ENCODE results near the gene UACA.

DNA sequence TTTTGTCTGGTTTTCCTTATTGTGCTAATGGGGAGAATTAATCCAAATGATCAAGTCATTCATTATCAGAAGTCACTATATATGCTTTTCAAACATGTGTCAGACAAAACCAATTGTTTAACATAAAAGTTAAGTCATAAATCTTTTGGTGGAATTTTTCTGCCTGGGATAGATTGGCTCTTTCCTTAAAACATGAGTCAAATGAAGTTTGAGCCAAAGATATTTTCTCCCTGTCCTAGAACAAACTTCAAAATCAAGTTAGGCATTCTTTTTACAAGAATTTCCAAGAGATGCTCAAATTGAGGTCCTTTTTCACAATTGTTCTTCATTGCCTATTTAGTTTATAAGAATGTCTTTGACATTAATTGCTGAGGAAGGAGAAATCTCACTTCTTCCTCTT, 138.3 kb downstream of the UACA start:
- TF ChIP-seq, protein P1, sequence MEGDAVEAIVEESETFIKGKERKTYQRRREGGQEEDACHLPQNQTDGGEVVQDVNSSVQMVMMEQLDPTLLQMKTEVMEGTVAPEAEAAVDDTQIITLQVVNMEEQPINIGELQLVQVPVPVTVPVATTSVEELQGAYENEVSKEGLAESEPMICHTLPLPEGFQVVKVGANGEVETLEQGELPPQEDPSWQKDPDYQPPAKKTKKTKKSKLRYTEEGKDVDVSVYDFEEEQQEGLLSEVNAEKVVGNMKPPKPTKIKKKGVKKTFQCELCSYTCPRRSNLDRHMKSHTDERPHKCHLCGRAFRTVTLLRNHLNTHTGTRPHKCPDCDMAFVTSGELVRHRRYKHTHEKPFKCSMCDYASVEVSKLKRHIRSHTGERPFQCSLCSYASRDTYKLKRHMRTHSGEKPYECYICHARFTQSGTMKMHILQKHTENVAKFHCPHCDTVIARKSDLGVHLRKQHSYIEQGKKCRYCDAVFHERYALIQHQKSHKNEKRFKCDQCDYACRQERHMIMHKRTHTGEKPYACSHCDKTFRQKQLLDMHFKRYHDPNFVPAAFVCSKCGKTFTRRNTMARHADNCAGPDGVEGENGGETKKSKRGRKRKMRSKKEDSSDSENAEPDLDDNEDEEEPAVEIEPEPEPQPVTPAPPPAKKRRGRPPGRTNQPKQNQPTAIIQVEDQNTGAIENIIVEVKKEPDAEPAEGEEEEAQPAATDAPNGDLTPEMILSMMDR (IDR thresholded peaks at IDR 0.05; ENCODE audit: low read depth, low read length), result no peak
- no peak for TF ChIP-seq POLR2A (IDR thresholded peaks at IDR 0.05; ENCODE audit: extremely low read depth, insufficient read length)
- TF ChIP-seq, protein P2, sequence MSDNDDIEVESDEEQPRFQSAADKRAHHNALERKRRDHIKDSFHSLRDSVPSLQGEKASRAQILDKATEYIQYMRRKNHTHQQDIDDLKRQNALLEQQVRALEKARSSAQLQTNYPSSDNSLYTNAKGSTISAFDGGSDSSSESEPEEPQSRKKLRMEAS (IDR thresholded peaks at IDR 0.05; ENCODE audit: low read depth, low read length), result no peak

Data from NB4 (cell line).